Activated CD4-positive, alpha-beta T cell treated with anti-CD3 and anti-CD28 coated beads, Interleukin-2, amount 10 ng/mL, durations not matched to agents 24 days and 14 days (primary cell): ENCODE results near the gene CCDC88C. TPM values are rescaled to one million over a fixed set of nuclear protein-coding genes. Genes with fewer than 3 reads are reported as not detected.
"Not testable (repeated sequence)": the region's sequence is repeated elsewhere in the genome, so short reads cannot be mapped to it uniquely, and the experiment has no call there.

ENCODE experiments used
- DNase-seq: peaks from one replicate; pipeline ENCODE4 v3.0.0; 2022
- H3K27ac Mint-ChIP-seq: one replicate; pipeline ENCODE4 v1.8.0; 2022; ENCODE audit warnings: mild to moderate bottlenecking, mixed read lengths
- H3K27me3 Mint-ChIP-seq: one replicate; pipeline ENCODE4 v1.8.0; 2022; ENCODE audit warnings: mixed read lengths
- H3K36me3 Mint-ChIP-seq: one replicate; pipeline ENCODE4 v1.8.0; 2022; ENCODE audit warnings: low read depth, mild to moderate bottlenecking, mixed read lengths
- H3K4me1 Mint-ChIP-seq: one replicate; pipeline ENCODE4 v1.8.0; 2021; ENCODE audit warnings: mixed read lengths
- H3K4me3 Mint-ChIP-seq: one replicate; pipeline ENCODE4 v1.8.0; 2022; ENCODE audit warnings: mild to moderate bottlenecking, moderate library complexity, mixed read lengths
- H3K9me3 Mint-ChIP-seq: one replicate; pipeline ENCODE4 v1.8.0; 2021; ENCODE audit warnings: mixed read lengths
- intact Hi-C: fragments of 100-400 bp; cut with micrococcal nuclease; formaldehyde crosslinking; loops from one replicate; pipeline ENCODE4 v1.15.1; 2023
- total RNA-seq: library from RNA; stranded (reverse); gene quantifications from 2 replicates; pipeline ENCODE4 v1.2.3, GENCODE V29; 2022

The CCDC88C gene
- total RNA-seq, 1 donor from 2014 or later = 89.9 TPM

DNA sequence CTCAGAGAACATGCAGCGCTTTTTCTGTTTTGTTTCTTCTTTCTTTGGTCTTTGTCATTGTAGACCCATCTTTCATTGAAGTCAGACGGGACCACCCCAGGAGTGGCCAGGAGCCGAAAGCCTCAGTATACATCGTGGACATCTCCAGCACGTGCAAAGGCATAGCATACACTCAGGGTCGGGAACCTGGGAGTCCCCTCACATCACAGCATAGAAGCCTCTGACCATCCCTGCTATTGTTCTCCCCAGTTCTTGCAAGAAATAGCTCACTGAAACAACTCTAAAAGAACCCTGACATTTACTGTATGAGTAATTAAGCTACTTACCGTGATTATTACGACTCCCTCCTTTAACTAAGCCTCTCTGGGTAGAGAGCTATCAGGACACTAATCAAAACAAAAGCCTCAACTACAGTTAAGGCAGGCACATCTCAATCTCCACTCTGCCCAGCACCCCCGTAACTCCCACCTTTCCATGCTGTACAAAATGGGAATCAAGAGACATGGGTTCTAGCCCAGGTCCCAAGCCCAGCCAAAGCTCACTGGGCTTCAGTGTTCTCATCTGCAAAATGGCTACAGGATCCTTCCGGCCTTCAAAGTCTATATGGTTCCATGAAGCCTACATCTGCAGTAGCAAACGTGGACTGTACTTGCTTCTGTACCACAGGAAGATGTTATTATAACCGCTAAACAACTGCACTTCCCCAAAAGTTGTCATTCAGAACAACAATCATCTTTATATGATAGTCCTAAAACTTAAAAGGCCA is 6.7 kb downstream of the CCDC88C start:
- peak; percentile 74 for DNase-seq
- no peaks in the 10 kb centered on the region for H3K27me3 Mint-ChIP-seq
- intact Hi-C loops = loop anchor here (2.0 kb wide), 1 partner anchor 14 kb away; no protein-coding TSS in a partner anchor
- peak overlapping the region; percentile 82 for H3K27ac Mint-ChIP-seq
- H3K36me3 Mint-ChIP-seq = peaks cover 71% of the 10 kb centered on the region
- no peaks in the 10 kb centered on the region for H3K9me3 Mint-ChIP-seq
- peaks cover 84% of the 10 kb centered on the region for H3K4me1 Mint-ChIP-seq
- peak overlapping the region; percentile 64 for H3K4me3 Mint-ChIP-seq

DNA sequence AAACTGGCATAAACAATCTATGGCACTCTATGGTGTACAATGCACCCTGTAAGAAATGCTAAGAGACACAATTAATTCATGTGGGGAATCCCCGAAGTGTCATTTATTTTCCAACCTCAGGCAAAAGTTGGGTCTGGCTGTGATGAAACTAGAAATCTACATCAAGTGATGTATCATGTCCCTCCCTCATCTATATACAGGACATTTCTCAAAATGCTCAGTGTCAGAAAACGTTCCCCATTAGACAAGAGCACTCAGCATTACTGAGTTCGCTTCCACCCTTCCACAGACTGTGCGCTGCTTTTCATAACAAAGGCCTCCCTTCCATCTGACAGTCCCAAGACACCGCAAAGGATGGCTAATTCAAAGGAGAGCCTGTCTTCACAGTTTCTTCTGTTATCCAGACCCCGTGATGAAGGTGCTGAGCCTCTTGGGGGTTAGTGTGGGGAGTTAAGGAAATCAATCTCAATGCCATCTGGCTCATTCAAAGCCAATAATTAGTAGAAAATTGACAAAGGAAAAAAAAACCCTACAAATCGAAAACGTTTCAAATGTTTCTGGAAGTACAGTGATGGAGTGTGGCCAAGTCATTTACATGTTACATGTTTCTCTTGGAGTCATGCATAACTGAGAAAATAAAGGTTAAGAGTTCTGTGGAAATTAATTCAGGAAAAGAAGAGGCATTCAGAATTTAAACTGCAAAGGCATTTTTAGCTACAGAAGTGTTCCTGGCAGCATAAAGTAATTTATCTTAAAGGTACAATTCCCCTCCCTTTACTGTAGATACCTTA is 7.5 kb downstream of the CCDC88C start:
- intact Hi-C loops = loop anchor here (2.0 kb wide), 1 partner anchor 13 kb away; no protein-coding TSS in a partner anchor
- H3K9me3 Mint-ChIP-seq = no peaks in the 10 kb centered on the region
- DNase-seq = peak; percentile 80
- H3K4me3 Mint-ChIP-seq = peak overlapping the region; percentile 64
- no peaks in the 10 kb centered on the region for H3K27me3 Mint-ChIP-seq
- H3K27ac Mint-ChIP-seq = peak overlapping the region; percentile 82
- H3K4me1 Mint-ChIP-seq = peaks cover 87% of the 10 kb centered on the region
- H3K36me3 Mint-ChIP-seq = peaks cover 67% of the 10 kb centered on the region

DNA sequence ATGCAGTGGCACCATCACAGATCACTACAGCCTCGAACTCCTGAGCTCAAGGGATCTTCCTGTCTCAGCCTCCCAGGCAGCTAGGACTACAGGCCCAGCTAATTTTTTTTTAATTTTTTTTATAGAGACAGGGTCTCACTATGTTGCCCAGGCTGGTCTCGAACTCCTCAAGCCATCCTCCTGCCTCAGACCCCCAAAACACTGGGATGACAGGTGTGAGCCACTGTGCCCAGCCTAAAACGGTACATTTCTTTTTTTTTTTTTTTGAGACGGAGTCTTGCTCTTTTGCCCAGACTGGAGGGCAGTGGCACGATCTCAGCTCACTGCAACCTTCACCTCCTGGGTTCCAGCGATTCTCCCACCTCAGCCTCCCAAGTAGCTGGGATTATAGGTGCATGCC is 8.4 kb downstream of the CCDC88C start:
- H3K9me3 Mint-ChIP-seq, H3K27me3 Mint-ChIP-seq, DNase-seq, H3K4me3 Mint-ChIP-seq, intact Hi-C loops: not testable (repeated sequence)
- Mint-ChIP-seq H3K36me3 (peaks cover 63% of the 10 kb centered on the region), H3K27ac (peak overlapping the region; percentile 86), H3K4me1 (peaks cover 84% of the 10 kb centered on the region)

DNA sequence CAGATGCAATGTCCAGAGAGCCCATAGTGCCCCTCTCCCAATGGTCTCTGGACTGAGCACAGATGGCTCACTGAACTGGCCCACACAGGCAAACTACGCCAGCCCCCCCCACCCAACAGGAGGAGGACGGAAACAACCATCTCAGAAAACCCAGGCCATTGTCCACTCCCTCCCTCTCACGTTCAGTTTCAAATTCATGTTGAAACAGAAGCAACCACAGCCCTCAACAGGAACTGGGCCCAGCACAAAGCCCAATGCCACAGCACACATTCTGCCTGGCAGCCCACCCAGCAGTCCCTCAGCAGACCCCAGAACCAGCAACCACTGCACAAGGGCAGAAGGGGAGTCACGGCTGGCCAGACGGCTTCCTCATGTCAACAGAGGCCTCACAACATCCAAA is 10.6 kb downstream of the CCDC88C start:
- H3K4me1 Mint-ChIP-seq = peaks cover 84% of the 10 kb centered on the region
- H3K36me3 Mint-ChIP-seq = peaks cover 52% of the 10 kb centered on the region
- intact Hi-C loops = no loop called here
- peak overlapping the region; percentile 92 for H3K27ac Mint-ChIP-seq
- no peaks in the 10 kb centered on the region for H3K9me3 Mint-ChIP-seq
- no peaks in the 10 kb centered on the region for H3K27me3 Mint-ChIP-seq
- H3K4me3 Mint-ChIP-seq = peak overlapping the region; percentile 47
- DNase-seq = no peak

DNA sequence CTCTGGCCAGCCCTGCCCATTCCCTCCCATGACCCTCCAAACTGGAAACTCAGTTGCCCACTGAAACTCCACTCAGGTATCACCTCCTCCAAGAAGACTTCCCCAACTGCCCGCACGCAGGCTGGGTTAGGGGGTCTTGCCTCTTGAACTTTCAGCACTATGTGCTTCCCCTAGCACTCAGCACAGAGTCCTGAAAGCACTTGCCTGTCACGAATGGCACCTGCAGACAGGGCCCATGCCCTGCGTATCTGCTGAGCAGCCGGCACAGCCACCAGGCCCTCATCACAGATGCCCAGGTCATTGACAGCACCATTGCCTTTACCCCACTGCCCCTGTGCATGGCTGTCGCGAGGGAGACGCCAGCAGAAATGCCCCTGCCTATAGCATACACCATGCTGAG is 11.2 kb downstream of the CCDC88C start:
- no peaks in the 10 kb centered on the region for H3K27me3 Mint-ChIP-seq
- no peaks in the 10 kb centered on the region for H3K9me3 Mint-ChIP-seq
- peaks cover 55% of the 10 kb centered on the region for H3K36me3 Mint-ChIP-seq
- peaks cover 84% of the 10 kb centered on the region for H3K4me1 Mint-ChIP-seq
- intact Hi-C loops = no loop called here
- peak overlapping the region; percentile 47 for H3K4me3 Mint-ChIP-seq
- DNase-seq = no peak
- H3K27ac Mint-ChIP-seq = peak overlapping the region; percentile 92

DNA sequence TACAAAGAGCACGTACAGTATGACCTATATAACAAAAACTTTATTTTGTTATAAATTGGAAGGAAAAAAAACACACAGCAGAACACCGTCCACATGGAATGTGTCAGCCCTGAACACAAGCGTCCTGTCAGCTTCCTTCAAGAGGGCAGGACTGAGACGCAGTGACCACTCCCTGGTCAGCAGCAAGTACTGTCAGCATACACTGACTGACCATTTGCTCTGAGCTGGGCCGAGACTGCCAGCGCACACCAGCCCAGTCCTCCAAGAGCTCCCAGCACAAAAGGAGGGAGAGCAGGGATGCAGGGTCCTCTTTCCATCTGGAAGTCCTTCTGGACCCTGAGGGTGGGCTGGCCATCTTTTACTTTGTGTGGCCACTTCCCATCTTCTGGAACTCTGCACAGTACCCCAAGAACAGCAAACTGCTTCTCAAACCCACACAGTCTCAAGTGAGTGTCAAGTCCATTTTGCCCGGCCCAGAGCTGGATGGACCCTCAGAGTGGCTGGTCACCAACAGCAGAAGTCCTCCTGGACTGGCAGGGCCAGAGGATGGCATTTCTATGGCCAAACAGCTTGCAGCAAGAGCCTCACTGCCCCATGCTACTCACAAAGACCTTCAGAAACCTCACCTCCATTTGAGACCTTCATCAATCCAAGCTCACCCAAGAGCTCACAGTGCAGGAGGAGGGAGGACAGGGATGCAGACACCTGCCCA is 11.7 kb downstream of the CCDC88C start:
- Mint-ChIP-seq H3K4me1 (peaks cover 79% of the 10 kb centered on the region), H3K9me3 (no peaks in the 10 kb centered on the region), H3K27me3 (no peaks in the 10 kb centered on the region), H3K27ac (peak overlapping the region; percentile 92), H3K36me3 (peaks cover 50% of the 10 kb centered on the region), H3K4me3 (peak overlapping the region; percentile 76)
- intact Hi-C loops = loop anchor here (1.0 kb wide), 2 partner anchors 10 to 83 kb away; no protein-coding TSS in a partner anchor
- no peak for DNase-seq

DNA sequence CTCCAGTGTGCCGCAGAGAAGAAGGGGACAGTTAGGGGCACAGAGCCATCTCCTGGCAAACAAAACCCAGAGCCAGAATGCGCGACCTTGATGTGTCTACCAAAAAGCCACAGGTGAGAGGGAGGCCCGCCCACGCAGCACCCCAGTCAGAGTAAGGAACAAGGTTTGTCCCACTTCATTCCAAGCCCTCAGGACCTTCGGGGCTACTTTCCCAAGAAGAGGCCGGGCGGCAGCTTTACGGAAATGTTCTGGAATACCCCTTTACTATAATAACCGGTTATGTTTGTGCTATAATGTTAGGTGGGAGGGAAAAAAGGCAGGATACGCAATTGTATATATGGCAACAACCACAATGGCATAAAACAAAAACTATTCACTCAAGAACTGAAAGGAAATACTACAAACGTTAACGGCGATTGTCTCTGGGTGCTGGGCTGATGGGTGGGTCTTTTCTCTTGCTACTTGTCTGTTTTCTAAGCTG is 12.3 kb downstream of the CCDC88C start:
- Mint-ChIP-seq H3K27me3 (no peaks in the 10 kb centered on the region), H3K36me3 (peaks cover 49% of the 10 kb centered on the region), H3K4me1 (peaks cover 79% of the 10 kb centered on the region), H3K27ac (peak overlapping the region; percentile 92), H3K9me3 (no peaks in the 10 kb centered on the region), H3K4me3 (peak overlapping the region; percentile 76)
- DNase-seq = peak; percentile 85
- intact Hi-C loops = loop anchor here (1.0 kb wide), 2 partner anchors 11 to 82 kb away; no protein-coding TSS in a partner anchor

DNA sequence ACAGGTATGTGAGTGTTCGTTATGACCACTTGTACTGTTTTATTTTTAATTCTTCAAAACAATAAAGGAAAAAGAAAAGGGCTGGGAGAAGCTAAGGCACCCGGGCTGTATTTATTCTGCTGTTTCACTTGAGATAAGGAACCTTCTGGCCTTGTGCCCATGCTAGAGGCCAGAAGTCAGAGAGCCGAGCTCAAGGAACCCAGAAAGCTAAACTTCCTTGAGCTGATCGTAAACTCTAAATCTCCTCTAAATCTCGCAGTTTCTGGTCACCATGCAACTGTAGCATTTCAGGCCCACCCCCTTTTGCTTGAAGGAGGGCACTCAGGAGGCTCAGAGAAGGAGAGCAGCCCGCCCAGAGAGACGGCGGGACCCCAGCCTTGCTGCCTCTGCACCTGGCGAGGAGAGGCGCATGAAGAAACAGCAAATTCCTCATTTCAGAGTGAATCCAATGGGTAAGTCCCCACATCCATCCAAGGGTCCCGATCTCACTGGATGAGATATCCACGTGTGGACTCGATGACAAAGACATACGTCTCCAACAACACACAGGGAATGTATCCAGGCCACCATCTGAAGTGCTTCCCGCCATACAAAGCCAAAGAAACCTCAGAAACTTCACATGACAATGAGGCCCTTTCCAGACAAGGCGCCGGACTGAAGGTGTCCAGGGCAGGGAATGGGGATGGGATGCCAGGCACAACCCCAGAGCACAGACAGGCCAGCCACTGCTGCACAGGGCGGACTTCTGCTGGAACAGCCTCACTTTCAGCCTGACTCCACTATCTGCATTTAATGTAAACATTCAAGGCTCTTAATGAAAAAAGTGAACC is 14.6 kb downstream of the CCDC88C start:
- intact Hi-C loops = no loop called here
- no peak for DNase-seq
- no peaks in the 10 kb centered on the region for H3K9me3 Mint-ChIP-seq
- H3K36me3 Mint-ChIP-seq = peaks cover 33% of the 10 kb centered on the region
- H3K27me3 Mint-ChIP-seq = no peaks in the 10 kb centered on the region
- peak overlapping the region; percentile 80 for H3K27ac Mint-ChIP-seq
- H3K4me1 Mint-ChIP-seq = peaks cover 77% of the 10 kb centered on the region
- peak overlapping the region; percentile 68 for H3K4me3 Mint-ChIP-seq

DNA sequence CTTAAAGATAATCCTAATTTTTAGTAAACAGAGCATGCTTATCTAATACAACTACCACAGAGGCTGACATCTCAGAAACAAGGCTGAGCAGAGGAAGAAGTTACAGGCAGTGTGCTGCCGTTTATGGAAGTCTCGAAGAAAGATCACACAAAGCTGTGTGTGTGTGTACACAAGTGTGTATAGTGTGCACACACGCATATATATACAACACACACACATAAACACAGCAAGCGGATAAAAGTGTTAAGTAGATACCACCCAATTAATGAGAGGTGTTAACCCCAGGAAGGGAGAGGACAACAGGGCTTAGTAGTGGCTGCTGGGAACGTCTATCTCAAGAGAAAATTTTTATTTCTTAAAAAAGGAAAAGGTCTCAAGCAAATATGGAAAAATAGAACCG is 15.3 kb downstream of the CCDC88C start:
- Mint-ChIP-seq H3K27ac (peak overlapping the region; percentile 86), H3K9me3 (no peaks in the 10 kb centered on the region), H3K4me1 (peaks cover 80% of the 10 kb centered on the region), H3K4me3 (peak overlapping the region; percentile 68), H3K27me3 (no peaks in the 10 kb centered on the region), H3K36me3 (peaks cover 29% of the 10 kb centered on the region)
- intact Hi-C loops = no loop called here
- DNase-seq = no peak

DNA sequence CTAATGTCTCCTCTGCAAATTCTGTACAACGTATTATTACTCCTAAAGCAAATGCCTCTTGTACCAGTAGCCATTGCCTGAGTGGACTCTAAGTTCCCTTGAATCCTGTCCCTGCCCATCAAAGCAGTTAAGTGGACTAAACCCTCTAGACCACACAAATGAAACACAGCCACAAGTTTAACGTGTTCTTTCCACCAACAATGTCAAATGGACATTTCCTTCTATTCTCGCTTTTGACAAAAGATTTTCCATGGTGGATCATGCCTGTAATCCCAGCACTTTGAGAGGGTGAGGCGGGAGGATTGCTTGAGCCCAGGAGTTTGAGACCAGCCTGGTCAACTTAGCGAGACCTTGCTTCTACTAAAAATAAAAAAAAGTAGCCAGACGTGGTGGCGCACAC is 15.9 kb downstream of the CCDC88C start:
- H3K4me1 Mint-ChIP-seq = peaks cover 79% of the 10 kb centered on the region
- peak overlapping the region; percentile 86 for H3K27ac Mint-ChIP-seq
- intact Hi-C loops = loop anchor here (2.0 kb wide), 1 partner anchor 15 kb away; the partner anchor contains the start of gene CCDC88C
- no peaks in the 10 kb centered on the region for H3K27me3 Mint-ChIP-seq
- H3K9me3 Mint-ChIP-seq = no peaks in the 10 kb centered on the region
- H3K36me3 Mint-ChIP-seq = peaks cover 24% of the 10 kb centered on the region
- H3K4me3 Mint-ChIP-seq = no peak overlapping the region
- DNase-seq = no peak

DNA sequence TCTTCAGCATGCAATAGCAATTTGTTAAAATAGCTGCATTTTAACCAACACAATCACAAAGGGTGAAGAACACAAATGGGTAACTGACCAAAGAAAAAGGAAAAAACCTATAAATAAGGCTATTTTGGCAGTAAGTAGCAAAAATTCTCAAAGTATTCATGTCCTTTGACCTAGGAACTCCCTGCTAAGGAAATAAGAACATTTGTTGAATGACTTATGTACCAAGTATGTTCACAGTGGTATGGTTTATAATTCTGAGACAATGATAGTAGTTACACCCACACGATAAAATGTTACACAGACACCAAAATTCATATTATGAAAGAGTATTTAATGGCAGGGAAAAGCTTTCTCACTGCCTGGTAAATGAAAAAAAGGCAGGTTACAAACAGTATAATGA is 16.9 kb downstream of the CCDC88C start:
- Mint-ChIP-seq H3K36me3 (peaks cover 25% of the 10 kb centered on the region), H3K27me3 (no peaks in the 10 kb centered on the region), H3K4me3 (peak overlapping the region; percentile 98), H3K4me1 (peaks cover 80% of the 10 kb centered on the region), H3K27ac (peak overlapping the region; percentile 96), H3K9me3 (no peaks in the 10 kb centered on the region)
- intact Hi-C loops = loop anchor here (2.0 kb wide), 1 partner anchor 16 kb away; the partner anchor contains the start of gene CCDC88C
- DNase-seq = no peak

DNA sequence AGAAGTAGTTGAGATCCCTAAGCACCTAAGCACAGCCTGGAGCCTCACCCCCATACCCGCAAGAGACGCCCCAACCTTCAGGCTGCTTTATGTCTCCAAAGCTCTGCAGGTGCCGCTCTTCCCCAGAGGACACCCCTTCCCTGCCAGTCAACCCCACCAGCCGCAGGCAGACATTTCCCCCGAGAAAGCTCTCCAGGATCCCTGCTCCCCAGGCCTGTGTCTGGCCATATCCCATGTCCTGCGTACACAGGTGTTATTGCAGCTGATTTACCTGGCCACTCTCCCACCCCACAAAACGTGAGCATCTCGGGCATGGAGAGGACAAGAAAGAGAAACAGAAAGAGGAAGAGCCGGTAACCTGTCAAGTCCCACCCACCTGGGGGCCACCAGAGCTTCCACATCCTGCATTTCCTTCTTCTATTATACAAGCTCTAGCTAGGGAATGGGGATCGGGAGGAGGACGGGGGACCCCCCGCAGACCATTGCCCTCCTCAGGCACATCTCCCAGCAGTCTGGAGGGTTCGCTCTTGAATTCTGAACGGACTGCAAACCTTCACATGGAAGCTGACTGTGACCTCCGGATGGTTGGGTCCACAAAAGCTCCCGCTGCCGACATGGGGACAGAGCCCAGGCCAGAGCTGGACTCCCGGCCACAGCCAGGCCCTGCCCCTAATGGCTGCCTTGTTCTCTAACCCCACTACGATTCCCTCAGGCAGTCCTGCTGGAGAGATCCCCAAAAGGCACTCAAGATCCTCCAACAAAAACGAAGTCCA is 17.6 kb downstream of the CCDC88C start:
- peak; percentile 85 for DNase-seq
- peaks cover 27% of the 10 kb centered on the region for H3K36me3 Mint-ChIP-seq
- no peaks in the 10 kb centered on the region for H3K9me3 Mint-ChIP-seq
- no peaks in the 10 kb centered on the region for H3K27me3 Mint-ChIP-seq
- H3K4me1 Mint-ChIP-seq = peaks cover 80% of the 10 kb centered on the region
- H3K27ac Mint-ChIP-seq = peak overlapping the region; percentile 96
- intact Hi-C loops = loop anchor here (2.0 kb wide), 1 partner anchor 17 kb away; the partner anchor contains the start of gene CCDC88C
- H3K4me3 Mint-ChIP-seq = peak overlapping the region; percentile 98
